B cell (primary cell): ENCODE measurements around the gene PIN1. TPM values are rescaled to one million over a fixed set of nuclear protein-coding genes. Genes with fewer than 3 reads are reported as not detected.
"Not testable (repeated sequence)": the region's sequence is repeated elsewhere in the genome, so short reads cannot be mapped to it uniquely, and the experiment has no call there.

Source experiments
- ATAC-seq: fragments of 200-7000 bp; cut with Tn5 transposase; one replicate; pipeline ENCODE4 v1.10.0; 2021; ENCODE audit warnings: low read depth, mild to moderate bottlenecking, moderate number of reproducible peaks, moderate library complexity
- CTCF ChIA-PET: fragments of 350-600 bp; sonication (Branson Sonifier 250); formaldehyde crosslinking; loops from one replicate; lab custom pipeline; 2021; ENCODE audit warnings: antibody characterized with exemption, inconsistent platforms; lab: Charles Lee
- POLR2A ChIA-PET: fragments of 350-600 bp; sonication (Branson Sonifier 250); formaldehyde crosslinking; loops from one replicate; lab custom pipeline; 2021; ENCODE audit warnings: antibody characterized with exemption; lab: Charles Lee
- DNase-seq: peaks from one replicate; pipeline ENCODE4 v3.0.0; 2013
- H2AFZ ChIP-seq: 2 replicates; pipeline ENCODE4 v1.6.1; 2012; ENCODE audit warnings: mild to moderate bottlenecking, low read depth, low read length; ENCODE audit not compliant: insufficient read depth, poor library complexity, severe bottlenecking
- H3K27ac ChIP-seq, 2 donors: 1 replicate in 1 of 2; 2 replicates in 1 of 2; pipeline ENCODE4 v1.5.1; 2012 to 2013; ENCODE audit warnings: low read length in 2 of 2, mild to moderate bottlenecking in 2 of 2, moderate library complexity in 1 of 2
- H3K27me3 ChIP-seq, 4 experiments: fragments of 200-600 bp in 1 of 4; sonication (generic) in 1 of 4; replicated peaks in 1 of 4; 1 replicate in 2 of 4; 2 replicates in 2 of 4; pipeline versions ENCODE4 v1.6.1 to v1.7.0; 2013 to 2016; ENCODE audit warnings: low read length in 3 of 4, mild to moderate bottlenecking in 2 of 4, mixed read lengths in 1 of 4, moderate library complexity in 1 of 4; ENCODE audit not compliant: insufficient read depth in 4 of 4, control insufficient read depth in 3 of 4; ENCODE audit errors: control extremely low read depth in 1 of 4
- H3K36me3 ChIP-seq, 2 experiments: replicated peaks in 1 of 2; 1 replicate in 1 of 2; 2 replicates in 1 of 2; pipeline versions ENCODE4 v1.6.1 to v1.7.1; 2013; ENCODE audit warnings: low read length in 1 of 2; ENCODE audit not compliant: insufficient read depth in 2 of 2, control insufficient read depth in 1 of 2; ENCODE audit errors: control extremely low read depth in 1 of 2, extremely low read depth in 1 of 2
- H3K4me1 ChIP-seq, 2 donors: fragments of 200-600 bp in 1 of 2; sonication (generic) in 1 of 2; 1 replicate in 1 of 2; 2 replicates in 1 of 2; pipeline versions ENCODE4 v1.5.1 to v1.6.1; 2013 to 2017; ENCODE audit warnings: low read length in 2 of 2; ENCODE audit not compliant: control insufficient read depth in 2 of 2, insufficient read depth in 2 of 2
- H3K4me2 ChIP-seq: replicated peaks from 2 replicates; pipeline ENCODE3; 2012; ENCODE audit warnings: mild to moderate bottlenecking, low read depth, low read length; ENCODE audit not compliant: poor library complexity, severe bottlenecking
- H3K4me3 ChIP-seq, 5 experiments: fragments of 200-600 bp in 1 of 5; sonication (generic) in 1 of 5; 1 replicate in 3 of 5; 2 replicates in 2 of 5; pipeline versions ENCODE4 v1.5.1 to v1.7.0; 2011 to 2016; ENCODE audit warnings: low read length in 4 of 5, mild to moderate bottlenecking in 4 of 5, low read depth in 2 of 5, control low read depth in 1 of 5, moderate library complexity in 1 of 5; ENCODE audit not compliant: insufficient read depth in 1 of 5; ENCODE audit errors: control extremely low read depth in 1 of 5, extremely low read depth in 1 of 5
- H3K79me2 ChIP-seq: fragments of 200-600 bp; sonication (generic); one replicate; pipeline ENCODE4 v1.6.0; 2016; ENCODE audit warnings: low read length; ENCODE audit not compliant: control insufficient read depth, insufficient read depth
- H3K9ac ChIP-seq: fragments of 200-600 bp; sonication (generic); 2 replicates; pipeline ENCODE4 v1.6.1; 2017; ENCODE audit warnings: mild to moderate bottlenecking, low read length, moderate library complexity
- H3K9me3 ChIP-seq, 3 donors: one replicate each; pipeline versions ENCODE4 v1.6.1 to v1.7.1; 2013; ENCODE audit warnings: low read length in 2 of 3; ENCODE audit not compliant: control insufficient read depth in 2 of 3, insufficient read depth in 1 of 3; ENCODE audit errors: control extremely low read depth in 1 of 3
- H4K20me1 ChIP-seq: 2 replicates; pipeline ENCODE4 v1.6.0; 2012; ENCODE audit warnings: mild to moderate bottlenecking, low read length; ENCODE audit not compliant: insufficient read depth, control insufficient read depth, poor library complexity, severe bottlenecking
- H3K27ac Mint-ChIP-seq: one replicate; pipeline ENCODE4 v1.8.0; 2021; ENCODE audit warnings: mixed read lengths
- H3K27me3 Mint-ChIP-seq: one replicate; pipeline ENCODE4 v1.8.0; 2021; ENCODE audit warnings: mixed read lengths
- H3K4me1 Mint-ChIP-seq: one replicate; pipeline ENCODE4 v1.8.0; 2021; ENCODE audit warnings: mixed read lengths
- H3K4me3 Mint-ChIP-seq: one replicate; pipeline ENCODE4 v1.8.0; 2021; ENCODE audit warnings: mixed read lengths
- H3K9me3 Mint-ChIP-seq: one replicate; pipeline ENCODE4 v1.8.0; 2022; ENCODE audit warnings: mixed read lengths; ENCODE audit not compliant: insufficient read depth
- EZH2 ChIP-seq: IDR thresholded peaks from 2 replicates; pipeline ENCODE4 v1.6.1; 2012; ENCODE audit warnings: borderline replicate concordance, low read depth, mild to moderate bottlenecking, moderate library complexity, low read length; ENCODE audit not compliant: insufficient read depth, poor library complexity, severe bottlenecking
- WGBS: methylation state at CpG from one replicate; pipeline ENCODE4 v1.1.5; 2013; ENCODE audit warnings: missing lambda C conversion rate; ENCODE audit not compliant: insufficient coverage; 5-methylcytosine and 5-hydroxymethylcytosine counted together
- intact Hi-C: fragments of 100-400 bp; cut with micrococcal nuclease; formaldehyde crosslinking; loops from one replicate; pipeline ENCODE4 v1.10.0; 2022
- polyA plus RNA-seq: library from polyadenylated mRNA; depleted of rRNA; stranded (reverse); fragments of >200 nt; gene quantifications from 2 replicates; pipeline ENCODE4 v1.2.3, GENCODE V29; 2012
- total RNA-seq, 2 donors: library from RNA; stranded (reverse); fragments of 120-200 nt in 1 of 2; gene quantifications; 1 replicate in 1 of 2; 2 replicates in 1 of 2; pipeline versions ENCODE4 v1.2.3 to v1.2.4, GENCODE V29; 2013 to 2022
- TF ChIP-seq, protein P1 (sequence below): fragments of 200-600 bp; IDR thresholded peaks from one replicate; pipeline ENCODE4 v1.8.0; 2022; ENCODE audit warnings: antibody characterized with exemption, mild to moderate bottlenecking

The PIN1 gene
- total and polyA plus RNA-seq, 2 donors (not counting 1 experiment from before 2014, with no cell fraction given), result 58.9 to 99.0 TPM

DNA sequence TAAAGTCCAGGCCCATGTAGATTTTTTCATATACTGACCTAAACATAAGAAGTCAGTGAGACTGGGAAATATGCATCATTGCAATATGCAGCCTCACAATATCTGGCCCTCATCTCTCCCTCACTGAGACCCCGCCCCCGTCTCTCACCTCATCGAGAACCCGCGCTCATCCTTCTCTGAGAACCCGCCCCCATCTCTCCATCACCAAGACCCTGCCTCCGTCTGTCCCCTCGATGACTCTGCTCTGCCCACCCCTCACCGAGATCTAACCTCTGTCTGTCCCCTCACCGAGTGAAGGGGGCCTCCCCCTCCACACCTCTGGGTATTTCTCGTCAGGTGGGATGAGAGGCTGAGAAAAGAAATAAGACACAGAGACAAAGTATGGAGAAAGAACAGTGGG, 46.1 kb upstream of the PIN1 start:
- Mint-ChIP-seq H3K27me3 (no peaks in the 10 kb centered on the region), H3K4me3 (no peak overlapping the region), H3K4me1 (peaks cover 29% of the 10 kb centered on the region), H3K9me3 (peaks cover 2% of the 10 kb centered on the region), H3K27ac (no peak overlapping the region)
- H3K79me2 ChIP-seq, result no peaks in the 10 kb centered on the region
- TF ChIP-seq, protein P1, sequence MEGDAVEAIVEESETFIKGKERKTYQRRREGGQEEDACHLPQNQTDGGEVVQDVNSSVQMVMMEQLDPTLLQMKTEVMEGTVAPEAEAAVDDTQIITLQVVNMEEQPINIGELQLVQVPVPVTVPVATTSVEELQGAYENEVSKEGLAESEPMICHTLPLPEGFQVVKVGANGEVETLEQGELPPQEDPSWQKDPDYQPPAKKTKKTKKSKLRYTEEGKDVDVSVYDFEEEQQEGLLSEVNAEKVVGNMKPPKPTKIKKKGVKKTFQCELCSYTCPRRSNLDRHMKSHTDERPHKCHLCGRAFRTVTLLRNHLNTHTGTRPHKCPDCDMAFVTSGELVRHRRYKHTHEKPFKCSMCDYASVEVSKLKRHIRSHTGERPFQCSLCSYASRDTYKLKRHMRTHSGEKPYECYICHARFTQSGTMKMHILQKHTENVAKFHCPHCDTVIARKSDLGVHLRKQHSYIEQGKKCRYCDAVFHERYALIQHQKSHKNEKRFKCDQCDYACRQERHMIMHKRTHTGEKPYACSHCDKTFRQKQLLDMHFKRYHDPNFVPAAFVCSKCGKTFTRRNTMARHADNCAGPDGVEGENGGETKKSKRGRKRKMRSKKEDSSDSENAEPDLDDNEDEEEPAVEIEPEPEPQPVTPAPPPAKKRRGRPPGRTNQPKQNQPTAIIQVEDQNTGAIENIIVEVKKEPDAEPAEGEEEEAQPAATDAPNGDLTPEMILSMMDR, result no peak
- TF ChIP-seq EZH2, result no peak
- peaks cover 8 to 29% of the 10 kb centered on the region in 2 donors for H3K4me1 ChIP-seq
- POLR2A ChIA-PET, result interaction anchor here (0.7 kb wide), 1 partner anchor 1431 kb away, joined by 3 read pairs; no protein-coding TSS in a partner anchor
- intact Hi-C loops, result no loop called here
- WGBS, result 96% methylated on average over 5 of the region's 11 CpGs
- H4K20me1 ChIP-seq, result no peaks in the 10 kb centered on the region
- no peak overlapping the region for H3K4me2 ChIP-seq
- H3K27ac ChIP-seq, result no peak overlapping the region
- H3K9me3 ChIP-seq, result peaks cover 0 to 8% (median 0%) of the 10 kb centered on the region in 3 donors
- H3K36me3 ChIP-seq, result no peaks in the 10 kb centered on the region
- no peak overlapping the region for H3K9ac ChIP-seq
- H3K27me3 ChIP-seq, result no peaks in the 10 kb centered on the region
- ATAC-seq (no peak), DNase-seq (no peak)
- H3K4me3 ChIP-seq, result no peak overlapping the region
- CTCF ChIA-PET, result interaction anchor here (0.8 kb wide), 1 partner anchor 202 kb away, joined by 3 read pairs; no protein-coding TSS in a partner anchor
- H2AFZ ChIP-seq, result no peak overlapping the region

DNA sequence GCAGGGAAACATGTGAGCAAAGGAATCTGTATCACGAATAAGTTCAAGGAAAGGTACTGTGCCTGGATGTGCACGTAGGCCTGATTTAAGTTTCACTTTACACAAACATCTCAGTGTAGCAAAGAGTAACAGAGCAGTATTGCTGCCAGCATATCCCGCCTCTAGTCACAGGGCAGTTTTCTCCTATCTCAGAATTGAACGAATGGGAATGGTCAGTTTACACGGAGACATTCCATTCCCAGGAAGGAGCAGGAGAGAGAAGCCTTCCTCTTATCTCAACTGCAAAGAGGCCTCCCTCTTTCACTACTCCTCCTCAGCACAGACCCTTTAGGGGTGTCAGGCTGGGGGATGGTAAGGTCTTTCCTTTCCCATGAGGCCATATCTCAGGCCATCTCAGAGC, 45.5 kb upstream of the PIN1 start:
- CTCF ChIA-PET, result not testable (repeated sequence)
- peak overlapping the region; percentile 6 for H3K27ac Mint-ChIP-seq

DNA sequence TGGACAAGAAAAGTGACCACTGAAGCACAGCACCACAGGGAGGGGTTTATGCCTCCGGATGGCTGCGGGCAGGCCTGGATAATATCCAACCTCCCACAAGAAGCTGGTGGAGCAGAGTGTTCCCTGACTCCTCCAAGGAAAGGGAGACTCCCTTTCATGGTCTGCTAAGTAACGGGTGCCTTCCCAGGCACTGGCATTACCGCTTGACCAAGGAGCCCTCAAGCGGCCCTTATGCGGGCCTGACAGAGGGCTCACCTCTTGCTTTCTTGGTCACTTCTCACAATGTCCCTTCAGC, 44.1 kb upstream of the PIN1 start:
- CTCF ChIA-PET, H2AFZ ChIP-seq, POLR2A ChIA-PET, H3K27ac ChIP-seq, ATAC-seq, H3K27ac Mint-ChIP-seq, H3K36me3 ChIP-seq, H4K20me1 ChIP-seq, H3K9me3 Mint-ChIP-seq, DNase-seq, H3K79me2 ChIP-seq, H3K27me3 Mint-ChIP-seq, H3K27me3 ChIP-seq: not testable (repeated sequence)
- intact Hi-C loops, result loop anchor here (10.0 kb wide), 2 partner anchors 116 to 386 kb away; partner anchors contain the start of gene ZNF562
- Mint-ChIP-seq H3K4me3 (peak overlapping the region; percentile 32), H3K4me1 (peaks cover 20% of the 10 kb centered on the region)
- WGBS, result 100% methylated on average over 2 of the region's 6 CpGs
- Histone ChIP-seq H3K9ac (peak overlapping the region; percentile 56), H3K4me2 (peak overlapping the region; percentile 92), H3K9me3 (peaks cover 0 to 10% (median 0%) of the 10 kb centered on the region in 3 donors), H3K4me1 (peaks cover 8 to 27% of the 10 kb centered on the region in 2 donors), H3K4me3 (peak overlapping the region in 3 of 5 experiments; percentile 49 to 62 (median 52))

More for the DNA sequence above, 45.5 kb upstream of the PIN1 start:
- Histone ChIP-seq H3K4me1 (peaks cover 8 to 29% of the 10 kb centered on the region in 2 donors), H3K9me3 (peaks cover 0 to 10% (median 0%) of the 10 kb centered on the region in 3 donors)
- no CpG with 5 or more reads among the region's 5 CpGs for WGBS
- H3K4me2 ChIP-seq, H3K27me3 Mint-ChIP-seq, H2AFZ ChIP-seq, DNase-seq, H3K9ac ChIP-seq, ATAC-seq, H3K36me3 ChIP-seq, POLR2A ChIA-PET, H3K4me3 ChIP-seq, H3K79me2 ChIP-seq, H3K27me3 ChIP-seq, H3K27ac ChIP-seq, H4K20me1 ChIP-seq, H3K9me3 Mint-ChIP-seq, intact Hi-C loops: not testable (repeated sequence)
- peak overlapping the region; percentile 23 for H3K4me3 Mint-ChIP-seq
- peaks cover 26% of the 10 kb centered on the region for H3K4me1 Mint-ChIP-seq
